Measurements from ENCODE around the gene ZFAND3.
A peak's percentile ranks its signal among the peaks of the same experiment; 100 is the strongest.

The ZFAND3 gene

DNA sequence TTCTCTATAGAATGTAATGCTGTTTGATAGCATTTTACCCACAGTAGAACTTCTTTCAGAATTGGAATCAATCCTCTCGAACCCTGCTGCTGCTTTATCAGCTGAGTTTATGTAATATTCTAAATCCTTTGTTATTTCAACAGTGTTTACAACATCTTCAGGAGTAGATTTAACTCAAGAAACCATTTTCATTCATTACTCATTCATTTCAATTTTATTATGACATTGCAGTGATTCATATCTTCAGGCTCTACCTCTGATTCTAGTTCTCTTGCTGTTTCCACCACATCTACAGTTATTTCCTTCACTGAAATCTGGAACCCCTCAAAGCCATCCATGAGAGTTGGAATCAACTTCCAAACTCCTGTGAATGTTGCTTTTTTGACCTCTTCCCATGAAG, 93.7 kb downstream of the ZFAND3 start:
- Histone ChIP-seq H3K79me2 (ENCODE audit: control insufficient read depth, insufficient read depth, low read length) (peaks cover 10% of the 10 kb centered on the region), H2BK5ac (ENCODE audit: low read length) (no peak overlapping the region), H3K56ac (ENCODE audit: low read length) (no peak overlapping the region), H3K36me3 (ENCODE audit: control insufficient read depth, insufficient read depth, low read length) (no peaks in the 10 kb centered on the region), H2BK120ac (ENCODE audit: low read depth, low read length) (no peak overlapping the region), H2BK15ac (replicated peaks; ENCODE audit: low read depth) (no peak overlapping the region), H3K18ac (ENCODE audit: low read length) (no peak overlapping the region), H4K5ac (ENCODE audit: low read length) (no peak overlapping the region), H3K4me1 (ENCODE audit: control insufficient read depth, low read depth, low read length) (no peaks in the 10 kb centered on the region), H3K23ac (ENCODE audit: low read length) (no peak overlapping the region), H3K27ac (ENCODE audit: low read depth, low read length) (no peak overlapping the region), H3K4ac (ENCODE audit: low read depth, low read length) (no peak overlapping the region), H3K9ac (ENCODE audit: low read length) (no peak overlapping the region), H3K79me1 (ENCODE audit: low read length) (peaks cover 12% of the 10 kb centered on the region), H3K4me3 (ENCODE audit: low read length) (no peak overlapping the region), H4K8ac (ENCODE audit: low read depth, low read length) (no peak overlapping the region), H3K27me3 (ENCODE audit: insufficient read depth, low read length, poor library complexity) (no peaks in the 10 kb centered on the region), H2AK5ac (ENCODE audit: low read length) (no peak overlapping the region), H3K4me2 (ENCODE audit: low read length) (no peak overlapping the region)
- no peak for DNase-seq
- no CpG with 5 or more reads among the region's 1 CpG for WGBS (ENCODE audit: extremely low coverage, insufficient coverage, low lambda C conversion rate)

DNA sequence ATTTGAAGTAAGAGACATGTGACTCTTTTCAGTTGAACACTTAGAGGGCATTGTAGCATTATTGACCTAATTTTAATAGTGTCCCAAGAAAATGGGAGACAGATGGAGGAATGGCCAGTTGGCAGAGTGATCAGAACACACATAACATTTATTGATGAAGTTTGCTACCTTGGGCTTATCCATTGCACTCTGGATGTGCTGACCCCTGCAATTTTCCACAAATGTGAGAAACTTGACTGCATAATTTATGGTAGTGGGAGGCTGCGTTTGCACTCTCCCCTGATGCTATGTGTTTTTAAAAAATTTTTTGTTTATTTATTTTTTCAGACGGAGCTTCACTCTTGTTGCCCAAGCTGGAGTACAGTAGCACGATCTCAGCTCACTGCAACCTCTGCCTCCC, 95.9 kb downstream of the ZFAND3 start:
- Histone ChIP-seq H3K79me2 (ENCODE audit: control insufficient read depth, insufficient read depth, low read length) (peaks cover 10% of the 10 kb centered on the region), H3K23ac (ENCODE audit: low read length) (no peak overlapping the region), H3K4me2 (ENCODE audit: low read length) (no peak overlapping the region), H2BK120ac (ENCODE audit: low read depth, low read length) (no peak overlapping the region), H2BK15ac (replicated peaks; ENCODE audit: low read depth) (no peak overlapping the region), H3K4me3 (ENCODE audit: low read length) (no peak overlapping the region), H4K8ac (ENCODE audit: low read depth, low read length) (no peak overlapping the region), H4K5ac (ENCODE audit: low read length) (no peak overlapping the region), H2BK5ac (ENCODE audit: low read length) (no peak overlapping the region), H3K36me3 (ENCODE audit: control insufficient read depth, insufficient read depth, low read length) (no peaks in the 10 kb centered on the region), H3K79me1 (ENCODE audit: low read length) (peaks cover 10% of the 10 kb centered on the region), H2AK5ac (ENCODE audit: low read length) (no peak overlapping the region), H3K56ac (ENCODE audit: low read length) (no peak overlapping the region), H3K27me3 (ENCODE audit: insufficient read depth, low read length, poor library complexity) (no peaks in the 10 kb centered on the region), H3K4me1 (ENCODE audit: control insufficient read depth, low read depth, low read length) (no peaks in the 10 kb centered on the region), H3K4ac (ENCODE audit: low read depth, low read length) (no peak overlapping the region), H3K18ac (ENCODE audit: low read length) (no peak overlapping the region), H3K27ac (ENCODE audit: low read depth, low read length) (no peak overlapping the region), H3K9ac (ENCODE audit: low read length) (no peak overlapping the region)
- DNase-seq: no peak
- WGBS (ENCODE audit: extremely low coverage, insufficient coverage, low lambda C conversion rate): no CpG with 5 or more reads among the region's 3 CpGs

DNA sequence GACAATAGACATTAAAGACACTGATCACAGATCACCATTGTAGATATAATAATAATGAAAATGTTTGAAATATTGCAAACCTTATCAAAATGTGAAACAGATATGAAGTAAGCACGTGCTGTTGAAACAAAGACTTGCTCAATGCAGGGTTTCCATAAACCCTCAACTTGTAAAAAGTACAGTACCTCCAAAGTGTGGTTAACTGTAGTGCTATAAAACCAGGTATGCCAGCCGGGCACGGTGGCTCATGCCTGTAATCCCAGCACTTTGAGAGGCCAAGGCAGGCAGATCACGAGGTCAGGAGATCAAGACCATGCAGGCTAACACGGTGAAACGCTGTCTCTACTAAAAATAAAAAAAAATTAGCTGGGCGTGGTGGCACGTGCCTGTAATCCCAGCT, 96.6 kb downstream of the ZFAND3 start:
- peaks cover 10% of the 10 kb centered on the region for H3K79me1 ChIP-seq (ENCODE audit: low read length)
- no peaks in the 10 kb centered on the region for H3K36me3 ChIP-seq (ENCODE audit: control insufficient read depth, insufficient read depth, low read length)
- H3K27ac ChIP-seq (ENCODE audit: low read depth, low read length): no peak overlapping the region
- H3K4me2 ChIP-seq (ENCODE audit: low read length): no peak overlapping the region
- H3K4me3 ChIP-seq (ENCODE audit: low read length): no peak overlapping the region
- H4K5ac ChIP-seq (ENCODE audit: low read length): no peak overlapping the region
- H3K23ac ChIP-seq (ENCODE audit: low read length): no peak overlapping the region
- H3K4me1 ChIP-seq (ENCODE audit: control insufficient read depth, low read depth, low read length): no peaks in the 10 kb centered on the region
- H3K4ac ChIP-seq (ENCODE audit: low read depth, low read length): no peak overlapping the region
- no CpG with 5 or more reads among the region's 8 CpGs for WGBS (ENCODE audit: extremely low coverage, insufficient coverage, low lambda C conversion rate)
- H2BK15ac ChIP-seq (replicated peaks; ENCODE audit: low read depth): no peak overlapping the region
- no peak overlapping the region for H3K18ac ChIP-seq (ENCODE audit: low read length)
- no peak overlapping the region for H4K8ac ChIP-seq (ENCODE audit: low read depth, low read length)
- H3K56ac ChIP-seq (ENCODE audit: low read length): no peak overlapping the region
- peaks cover 13% of the 10 kb centered on the region for H3K79me2 ChIP-seq (ENCODE audit: control insufficient read depth, insufficient read depth, low read length)
- H3K27me3 ChIP-seq (ENCODE audit: insufficient read depth, low read length, poor library complexity): no peaks in the 10 kb centered on the region
- H2BK5ac ChIP-seq (ENCODE audit: low read length): no peak overlapping the region
- DNase-seq: no peak
- no peak overlapping the region for H2AK5ac ChIP-seq (ENCODE audit: low read length)
- no peak overlapping the region for H3K9ac ChIP-seq (ENCODE audit: low read length)
- no peak overlapping the region for H2BK120ac ChIP-seq (ENCODE audit: low read depth, low read length)

DNA sequence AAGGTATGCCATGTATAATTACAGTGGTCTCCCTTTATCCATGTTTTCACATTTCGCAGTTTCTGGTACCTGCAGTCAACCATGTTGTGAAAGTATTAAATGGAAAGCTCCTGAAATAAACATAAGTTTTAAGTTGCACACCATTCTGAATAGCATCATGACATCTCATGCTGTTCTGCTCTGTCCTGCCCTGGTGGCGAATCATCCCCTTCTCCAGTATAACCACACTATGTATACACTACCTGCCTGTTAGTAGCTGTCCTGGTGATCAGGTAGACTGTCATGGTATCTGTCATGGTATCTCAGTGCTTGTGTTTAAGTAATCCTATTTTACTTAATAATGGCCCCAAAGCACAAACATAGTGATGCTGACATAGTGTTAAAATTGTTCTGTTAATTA, 97.1 kb downstream of the ZFAND3 start:
- no peak overlapping the region for H3K9ac ChIP-seq (ENCODE audit: low read length)
- H3K27ac ChIP-seq (ENCODE audit: low read depth, low read length): no peak overlapping the region
- WGBS (ENCODE audit: extremely low coverage, insufficient coverage, low lambda C conversion rate): no CpG with 5 or more reads among the region's 2 CpGs
- H3K36me3 ChIP-seq (ENCODE audit: control insufficient read depth, insufficient read depth, low read length): no peaks in the 10 kb centered on the region
- H2BK15ac ChIP-seq (replicated peaks; ENCODE audit: low read depth): no peak overlapping the region
- no peak overlapping the region for H3K4ac ChIP-seq (ENCODE audit: low read depth, low read length)
- no peak overlapping the region for H4K5ac ChIP-seq (ENCODE audit: low read length)
- no peaks in the 10 kb centered on the region for H3K4me1 ChIP-seq (ENCODE audit: control insufficient read depth, low read depth, low read length)
- no peak overlapping the region for H2BK120ac ChIP-seq (ENCODE audit: low read depth, low read length)
- no peak overlapping the region for H2AK5ac ChIP-seq (ENCODE audit: low read length)
- no peak overlapping the region for H3K18ac ChIP-seq (ENCODE audit: low read length)
- no peak overlapping the region for H4K8ac ChIP-seq (ENCODE audit: low read depth, low read length)
- peaks cover 6% of the 10 kb centered on the region for H3K79me1 ChIP-seq (ENCODE audit: low read length)
- DNase-seq: no peak
- H2BK5ac ChIP-seq (ENCODE audit: low read length): no peak overlapping the region
- H3K4me2 ChIP-seq (ENCODE audit: low read length): no peak overlapping the region
- no peak overlapping the region for H3K23ac ChIP-seq (ENCODE audit: low read length)
- H3K79me2 ChIP-seq (ENCODE audit: control insufficient read depth, insufficient read depth, low read length): peaks cover 11% of the 10 kb centered on the region
- H3K27me3 ChIP-seq (ENCODE audit: insufficient read depth, low read length, poor library complexity): no peaks in the 10 kb centered on the region
- no peak overlapping the region for H3K4me3 ChIP-seq (ENCODE audit: low read length)
- H3K56ac ChIP-seq (ENCODE audit: low read length): no peak overlapping the region

DNA sequence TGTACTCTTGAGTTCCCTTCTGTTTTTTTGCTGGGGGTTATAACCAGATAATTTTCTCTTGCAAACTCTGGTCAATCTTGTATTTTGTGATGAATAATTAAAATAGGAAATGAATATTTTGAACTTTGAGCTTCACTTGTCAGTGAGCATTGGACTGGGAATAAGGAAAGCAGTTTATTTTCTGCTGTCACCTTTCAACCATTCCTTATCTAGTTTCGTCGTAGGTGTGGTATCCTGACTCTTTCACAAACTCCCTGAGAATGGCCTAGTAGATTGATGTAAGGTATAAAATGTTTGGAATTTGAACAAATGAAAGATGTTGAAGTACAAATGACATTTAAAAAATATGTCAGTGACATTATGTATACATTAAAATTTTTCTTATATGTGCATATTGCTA, 98.0 kb downstream of the ZFAND3 start:
- Histone ChIP-seq H3K18ac (ENCODE audit: low read length) (no peak overlapping the region), H3K36me3 (ENCODE audit: control insufficient read depth, insufficient read depth, low read length) (no peaks in the 10 kb centered on the region), H2BK5ac (ENCODE audit: low read length) (no peak overlapping the region), H4K8ac (ENCODE audit: low read depth, low read length) (no peak overlapping the region), H3K4me3 (ENCODE audit: low read length) (no peak overlapping the region), H3K79me1 (ENCODE audit: low read length) (peaks cover 3% of the 10 kb centered on the region), H3K4me2 (ENCODE audit: low read length) (no peak overlapping the region), H3K27me3 (ENCODE audit: insufficient read depth, low read length, poor library complexity) (no peaks in the 10 kb centered on the region), H3K27ac (ENCODE audit: low read depth, low read length) (no peak overlapping the region), H2BK15ac (replicated peaks; ENCODE audit: low read depth) (no peak overlapping the region), H3K79me2 (ENCODE audit: control insufficient read depth, insufficient read depth, low read length) (peaks cover 6% of the 10 kb centered on the region), H2BK120ac (ENCODE audit: low read depth, low read length) (no peak overlapping the region), H2AK5ac (ENCODE audit: low read length) (no peak overlapping the region), H4K5ac (ENCODE audit: low read length) (no peak overlapping the region), H3K4me1 (ENCODE audit: control insufficient read depth, low read depth, low read length) (no peaks in the 10 kb centered on the region), H3K4ac (ENCODE audit: low read depth, low read length) (no peak overlapping the region), H3K23ac (ENCODE audit: low read length) (no peak overlapping the region), H3K56ac (ENCODE audit: low read length) (no peak overlapping the region), H3K9ac (ENCODE audit: low read length) (no peak overlapping the region)
- DNase-seq: no peak
- no CpG with 5 or more reads among the region's 2 CpGs for WGBS (ENCODE audit: extremely low coverage, insufficient coverage, low lambda C conversion rate)

DNA sequence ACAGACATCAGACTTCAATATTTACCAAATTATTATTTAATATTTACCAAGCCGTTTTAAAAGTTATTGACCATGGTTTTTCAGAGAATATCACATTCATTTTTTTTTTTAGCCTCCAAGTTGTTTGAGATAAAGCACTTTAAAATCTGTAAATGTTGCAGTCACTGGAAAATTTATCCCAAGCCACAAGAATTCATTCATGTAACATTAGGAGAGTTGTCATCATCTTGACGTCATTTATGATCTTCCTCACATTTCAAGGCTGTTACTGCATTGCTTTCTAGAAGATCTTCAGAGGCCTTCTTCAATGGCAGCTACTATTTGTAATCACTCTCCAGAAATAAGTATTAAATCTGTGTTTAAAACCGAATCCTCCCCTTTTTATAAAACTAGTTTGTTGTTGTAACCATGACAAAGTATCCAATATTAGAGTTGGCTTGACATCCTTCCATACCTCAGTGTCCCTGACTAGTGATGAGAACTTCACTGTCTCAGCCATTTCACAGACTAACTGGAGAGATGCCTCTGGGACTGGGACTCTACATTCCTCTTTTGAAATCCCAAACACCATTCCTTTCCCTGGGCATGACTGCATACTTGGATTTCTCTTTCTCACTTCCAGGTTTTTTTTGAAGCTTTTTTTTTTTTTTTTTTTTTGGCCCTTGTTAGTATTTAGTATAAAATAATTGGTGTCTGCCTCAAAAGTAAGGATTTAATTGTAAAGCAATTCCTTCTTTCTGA, 100.1 kb downstream of the ZFAND3 start:
- no peak overlapping the region for H2BK120ac ChIP-seq (ENCODE audit: low read depth, low read length)
- H3K23ac ChIP-seq (ENCODE audit: low read length): no peak overlapping the region
- DNase-seq: peak; percentile 39
- peaks cover 7% of the 10 kb centered on the region for H3K79me2 ChIP-seq (ENCODE audit: control insufficient read depth, insufficient read depth, low read length)
- H3K18ac ChIP-seq (ENCODE audit: low read length): no peak overlapping the region
- H3K9ac ChIP-seq (ENCODE audit: low read length): no peak overlapping the region
- H2BK15ac ChIP-seq (replicated peaks; ENCODE audit: low read depth): no peak overlapping the region
- H3K4me1 ChIP-seq (ENCODE audit: control insufficient read depth, low read depth, low read length): no peaks in the 10 kb centered on the region
- no peak overlapping the region for H4K8ac ChIP-seq (ENCODE audit: low read depth, low read length)
- H3K79me1 ChIP-seq (ENCODE audit: low read length): peaks cover 5% of the 10 kb centered on the region
- H4K5ac ChIP-seq (ENCODE audit: low read length): no peak overlapping the region
- H3K27ac ChIP-seq (ENCODE audit: low read depth, low read length): no peak overlapping the region
- no peak overlapping the region for H2AK5ac ChIP-seq (ENCODE audit: low read length)
- no peak overlapping the region for H3K56ac ChIP-seq (ENCODE audit: low read length)
- H3K4me2 ChIP-seq (ENCODE audit: low read length): no peak overlapping the region
- no CpG with 5 or more reads among the region's 3 CpGs for WGBS (ENCODE audit: extremely low coverage, insufficient coverage, low lambda C conversion rate)
- H2BK5ac ChIP-seq (ENCODE audit: low read length): no peak overlapping the region
- H3K4me3 ChIP-seq (ENCODE audit: low read length): no peak overlapping the region
- H3K4ac ChIP-seq (ENCODE audit: low read depth, low read length): no peak overlapping the region
- H3K36me3 ChIP-seq (ENCODE audit: control insufficient read depth, insufficient read depth, low read length): no peaks in the 10 kb centered on the region
- H3K27me3 ChIP-seq (ENCODE audit: insufficient read depth, low read length, poor library complexity): no peaks in the 10 kb centered on the region

All from mesendoderm (in vitro differentiated cells).